ENCODE measurements around the gene LRSAM1. TPM values are rescaled to one million over a fixed set of nuclear protein-coding genes. Genes with fewer than 3 reads are reported as not detected.

The LRSAM1 gene
- total and polyA plus RNA-seq, 9 of the 15 experiments (the other 6 are each of a cell fraction or from before 2014, with no cell fraction given) = 0.07 to 16.2 (median 4.7) TPM

- TF ChIP-seq JUND (IDR thresholded peaks at IDR 0.05; ENCODE audit: borderline replicate concordance, low read depth, low read length) (peak; percentile 96), JUND (tag; IDR thresholded peaks at IDR 0.05; ENCODE audit: borderline replicate concordance, low read depth, low read length) (peak; percentile 93; the same call in 2 of the 3 replicates), FIP1L1 (IDR thresholded peaks at IDR 0.05; ENCODE audit: low read depth, low read length, poor library complexity, severe bottlenecking) (peak; percentile 10), EGR1 (conservative IDR thresholded peaks at IDR 0.05) (0 out of 2 replicates have a peak, but pooled peaks have one; percentile 32), CXXC5 (CRISPR knock-in tag; IDR thresholded peaks at IDR 0.05) (peak; percentile 86), NR2C1 (IDR thresholded peaks at IDR 0.05) (no peak), NR2C1 (tag; IDR thresholded peaks at IDR 0.05) (peak; percentile 79), BCOR (IDR thresholded peaks at IDR 0.05) (peak; percentile 76; the same call in 1 of the 2 replicates), ZNF589 (CRISPR knock-in tag; IDR thresholded peaks at IDR 0.05; ENCODE audit: low read depth) (peak; percentile 62; the same call in 1 of the 2 replicates), ZNF644 (tag; IDR thresholded peaks at IDR 0.05; ENCODE audit: low read depth) (no peak), ZBTB9 (CRISPR knock-in tag; IDR thresholded peaks at IDR 0.05) (0 out of 2 replicates have a peak, but pooled peaks have one; percentile 53), IRF9 (tag; IDR thresholded peaks at IDR 0.05) (0 out of 2 replicates have a peak, but pooled peaks have one; percentile 19), HDGF (IDR thresholded peaks at IDR 0.05) (no peak), HIVEP1 (CRISPR knock-in tag; IDR thresholded peaks at IDR 0.05) (0 out of 2 replicates have a peak, but pooled peaks have one; percentile 56), JUN (IDR thresholded peaks at IDR 0.05; ENCODE audit: borderline replicate concordance, low read depth, low read length) (peak; percentile 92), JUN (CRISPR knock-in tag; IDR thresholded peaks at IDR 0.05; ENCODE audit: borderline replicate concordance) (peak; percentile 62; the same call in 1 of the 2 replicates), RNF2 (IDR thresholded peaks at IDR 0.05) (peak; percentile 69; the same call in 1 of the 2 replicates), ZNF41 (CRISPR knock-in tag; conservative IDR thresholded peaks at IDR 0.05) (0 out of 2 replicates have a peak, but pooled peaks have one; percentile 35), MTA3 (IDR thresholded peaks at IDR 0.05; ENCODE audit: borderline replicate concordance) (0 out of 2 replicates have a peak, but pooled peaks have one; percentile 45), ZNF583 (CRISPR knock-in tag; IDR thresholded peaks at IDR 0.05) (peak; percentile 82; the same call in 1 of the 2 replicates), DPF2 (IDR thresholded peaks at IDR 0.05) (peak; percentile 89), EP400 (IDR thresholded peaks at IDR 0.05) (peak; percentile 55), ARID1B (IDR thresholded peaks at IDR 0.05) (peak; percentile 90), MTA2 (IDR thresholded peaks at IDR 0.05; ENCODE audit: low read depth) (peak; percentile 32; the same call in 1 of the 2 replicates), IFI16 (CRISPR knock-in tag; IDR thresholded peaks at IDR 0.05) (no peak)
Observed at GRCh38 chr9:127506814-127507750, 55.8 kb downstream of the LRSAM1 start (continued).

Data from K562 (cell line).